ENCODE measurements around the gene RNF34.

Gene RNF34

GRCh38 chr12:121420109-121420508, 20.2 kb downstream of the RNF34 start:
- Histone ChIP-seq H3K4me3 (ENCODE audit: low read length, poor library complexity, severe bottlenecking) (no peak overlapping the region), H3K9me3 (ENCODE audit: insufficient read depth, low read depth, low read length) (no peaks in the 10 kb centered on the region), H4K20me1 (ENCODE audit: insufficient read depth, low read length, poor library complexity, severe bottlenecking) (no peaks in the 10 kb centered on the region), H2AFZ (ENCODE audit: low read length) (no peak overlapping the region), H3K9me2 (replicated peaks; ENCODE audit: low read depth, low read length) (no peaks in the 10 kb centered on the region), H3K9ac (ENCODE audit: low read depth, low read length, poor library complexity, severe bottlenecking) (no peak overlapping the region), H3K4me2 (ENCODE audit: low read depth, low read length, poor library complexity, severe bottlenecking) (no peak overlapping the region), H3K36me3 (ENCODE audit: insufficient read depth, low read length) (peaks cover 87% of the 10 kb centered on the region; the same call in 1 of the 2 replicates), H3K27me3 (ENCODE audit: insufficient read depth, low read length, poor library complexity, severe bottlenecking) (no peaks in the 10 kb centered on the region), H3F3A (ENCODE audit: low read depth) (no peaks in the 10 kb centered on the region), H3K4me1 (ENCODE audit: insufficient read depth, low read length, poor library complexity, severe bottlenecking) (no peaks in the 10 kb centered on the region), H3K79me2 (ENCODE audit: insufficient read depth, low read length) (no peaks in the 10 kb centered on the region)
- no peak for TF ChIP-seq EZH2phosphoT487 (IDR thresholded peaks at IDR 0.05; ENCODE audit: borderline replicate concordance)
- TF ChIP-seq, protein P1, sequence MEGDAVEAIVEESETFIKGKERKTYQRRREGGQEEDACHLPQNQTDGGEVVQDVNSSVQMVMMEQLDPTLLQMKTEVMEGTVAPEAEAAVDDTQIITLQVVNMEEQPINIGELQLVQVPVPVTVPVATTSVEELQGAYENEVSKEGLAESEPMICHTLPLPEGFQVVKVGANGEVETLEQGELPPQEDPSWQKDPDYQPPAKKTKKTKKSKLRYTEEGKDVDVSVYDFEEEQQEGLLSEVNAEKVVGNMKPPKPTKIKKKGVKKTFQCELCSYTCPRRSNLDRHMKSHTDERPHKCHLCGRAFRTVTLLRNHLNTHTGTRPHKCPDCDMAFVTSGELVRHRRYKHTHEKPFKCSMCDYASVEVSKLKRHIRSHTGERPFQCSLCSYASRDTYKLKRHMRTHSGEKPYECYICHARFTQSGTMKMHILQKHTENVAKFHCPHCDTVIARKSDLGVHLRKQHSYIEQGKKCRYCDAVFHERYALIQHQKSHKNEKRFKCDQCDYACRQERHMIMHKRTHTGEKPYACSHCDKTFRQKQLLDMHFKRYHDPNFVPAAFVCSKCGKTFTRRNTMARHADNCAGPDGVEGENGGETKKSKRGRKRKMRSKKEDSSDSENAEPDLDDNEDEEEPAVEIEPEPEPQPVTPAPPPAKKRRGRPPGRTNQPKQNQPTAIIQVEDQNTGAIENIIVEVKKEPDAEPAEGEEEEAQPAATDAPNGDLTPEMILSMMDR (conservative IDR thresholded peaks at IDR 0.05; ENCODE audit: low read length) = no peak

GRCh38 chr12:121423253-121423652, 23.3 kb downstream of the RNF34 start:
- TF ChIP-seq EZH2phosphoT487 (IDR thresholded peaks at IDR 0.05; ENCODE audit: borderline replicate concordance) = no peak
- Histone ChIP-seq H3K27me3 (ENCODE audit: insufficient read depth, low read length, poor library complexity, severe bottlenecking) (no peaks in the 10 kb centered on the region), H3K4me3 (ENCODE audit: low read length, poor library complexity, severe bottlenecking) (no peak overlapping the region), H3K4me1 (ENCODE audit: insufficient read depth, low read length, poor library complexity, severe bottlenecking) (no peaks in the 10 kb centered on the region), H3K36me3 (ENCODE audit: insufficient read depth, low read length) (peaks cover 87% of the 10 kb centered on the region; the same call in 1 of the 2 replicates), H2AFZ (ENCODE audit: low read length) (no peak overlapping the region), H3K9me3 (ENCODE audit: insufficient read depth, low read depth, low read length) (no peaks in the 10 kb centered on the region), H4K20me1 (ENCODE audit: insufficient read depth, low read length, poor library complexity, severe bottlenecking) (no peaks in the 10 kb centered on the region), H3K4me2 (ENCODE audit: low read depth, low read length, poor library complexity, severe bottlenecking) (no peak overlapping the region), H3K9me2 (replicated peaks; ENCODE audit: low read depth, low read length) (no peaks in the 10 kb centered on the region), H3K79me2 (ENCODE audit: insufficient read depth, low read length) (no peaks in the 10 kb centered on the region), H3F3A (ENCODE audit: low read depth) (no peaks in the 10 kb centered on the region), H3K9ac (ENCODE audit: low read depth, low read length, poor library complexity, severe bottlenecking) (no peak overlapping the region)

DNA sequence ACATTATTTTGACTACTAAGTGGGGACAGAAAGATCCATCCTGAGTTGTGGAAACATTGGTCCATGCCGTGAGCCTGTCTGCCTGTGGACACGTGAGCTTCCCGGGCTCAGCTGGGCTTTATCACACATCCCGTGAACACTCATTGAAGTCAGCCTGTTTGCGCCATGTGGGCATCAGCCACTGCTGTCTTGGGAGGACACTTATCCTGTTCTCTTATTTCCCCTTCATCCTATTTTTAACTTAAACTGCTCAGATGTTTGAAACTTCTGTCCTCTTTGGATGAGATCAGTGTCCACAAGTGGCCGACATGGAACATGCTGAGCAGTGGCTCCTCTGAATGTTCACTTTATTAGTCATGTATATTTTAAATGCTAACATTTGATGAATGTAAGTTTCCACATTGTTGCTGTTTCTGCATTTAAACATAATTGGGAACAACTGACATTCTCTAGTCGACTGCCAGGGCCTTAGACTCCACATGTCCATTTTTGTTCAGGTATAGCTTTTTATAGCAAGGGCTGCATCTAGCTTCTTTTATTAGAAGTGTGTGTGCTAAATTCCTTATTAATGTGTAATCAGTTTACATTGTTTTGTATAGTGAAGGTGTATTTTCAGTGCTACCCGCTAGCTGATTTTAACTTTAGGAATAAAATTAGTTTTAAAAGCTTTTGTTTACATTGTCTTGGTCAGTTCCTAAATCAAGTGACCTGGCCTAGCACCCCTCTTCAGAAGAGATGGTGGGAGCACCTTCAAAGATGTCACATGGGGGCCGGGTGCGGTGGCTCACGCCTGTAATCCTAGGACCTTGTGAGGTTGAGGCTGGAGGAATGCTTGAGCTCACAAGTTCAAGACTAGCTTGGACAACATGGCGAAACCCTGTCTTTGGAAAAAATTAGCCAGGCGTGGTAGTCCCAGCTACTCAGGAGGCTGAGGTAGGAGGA, 24.0 kb downstream of the RNF34 start:
- no peaks in the 10 kb centered on the region for H3K9me3 ChIP-seq (ENCODE audit: insufficient read depth, low read depth, low read length)
- H2AFZ ChIP-seq (ENCODE audit: low read length) = no peak overlapping the region
- H3F3A ChIP-seq (ENCODE audit: low read depth) = no peaks in the 10 kb centered on the region
- no peak overlapping the region for H3K4me2 ChIP-seq (ENCODE audit: low read depth, low read length, poor library complexity, severe bottlenecking)
- H4K20me1 ChIP-seq (ENCODE audit: insufficient read depth, low read length, poor library complexity, severe bottlenecking) = no peaks in the 10 kb centered on the region
- no peak overlapping the region for H3K9ac ChIP-seq (ENCODE audit: low read depth, low read length, poor library complexity, severe bottlenecking)
- H3K4me3 ChIP-seq (ENCODE audit: low read length, poor library complexity, severe bottlenecking) = no peak overlapping the region
- H3K27me3 ChIP-seq (ENCODE audit: insufficient read depth, low read length, poor library complexity, severe bottlenecking) = no peaks in the 10 kb centered on the region
- peaks cover 87% of the 10 kb centered on the region; the same call in 1 of the 2 replicates for H3K36me3 ChIP-seq (ENCODE audit: insufficient read depth, low read length)
- TF ChIP-seq, protein P1 (conservative IDR thresholded peaks at IDR 0.05; ENCODE audit: low read length) = no peak
- TF ChIP-seq EZH2phosphoT487 (IDR thresholded peaks at IDR 0.05; ENCODE audit: borderline replicate concordance) = no peak
- H3K79me2 ChIP-seq (ENCODE audit: insufficient read depth, low read length) = no peaks in the 10 kb centered on the region
- H3K4me1 ChIP-seq (ENCODE audit: insufficient read depth, low read length, poor library complexity, severe bottlenecking) = no peaks in the 10 kb centered on the region
- no peaks in the 10 kb centered on the region for H3K9me2 ChIP-seq (replicated peaks; ENCODE audit: low read depth, low read length)
